ENCODE data around the gene EIF3A.
"Not testable (repeated sequence)": the region's sequence is repeated elsewhere in the genome, so short reads cannot be mapped to it uniquely, and the experiment has no call there.

EIF3A gene

DNA sequence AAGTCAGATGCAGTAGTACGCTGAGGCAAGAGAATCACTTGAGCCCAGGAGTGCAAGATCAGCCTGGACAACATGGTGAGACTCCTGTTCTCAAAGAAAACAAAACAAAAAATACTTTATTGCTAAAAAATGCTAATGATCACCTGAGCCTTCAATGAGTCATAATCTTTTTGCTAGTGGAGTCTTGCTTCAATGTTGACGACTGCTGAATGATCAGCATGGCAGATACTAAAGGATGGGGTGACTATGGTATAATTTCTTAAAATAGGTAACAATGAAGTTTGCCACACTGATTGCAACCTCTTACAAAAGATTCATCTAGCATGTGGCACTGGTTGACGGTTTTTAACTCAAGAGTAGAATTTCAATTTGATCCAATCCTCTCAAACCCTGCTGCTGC lies 28.8 kb downstream of the EIF3A start:
- DNase-seq (ENCODE audit: low read depth) = no peak

DNA sequence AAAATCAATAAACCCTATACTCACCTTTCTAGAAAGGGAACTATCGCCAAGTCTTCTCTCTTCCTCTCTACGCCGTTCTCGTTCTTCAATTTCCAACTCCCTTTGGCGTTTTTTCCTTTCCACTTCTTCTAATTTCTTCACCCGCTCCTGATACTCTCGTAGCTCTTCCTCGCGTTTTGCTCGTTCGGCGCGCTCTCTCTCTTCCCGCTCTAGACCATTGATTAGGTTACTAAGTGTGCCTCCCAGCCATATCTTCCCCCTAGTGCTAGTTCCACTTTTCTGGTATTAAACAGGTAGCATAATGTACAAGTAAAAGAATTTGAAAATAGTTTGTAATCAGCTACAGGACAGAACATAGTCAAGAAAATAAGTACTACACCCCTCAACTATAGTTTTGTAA lies 30.8 kb downstream of the EIF3A start:
- DNase-seq (ENCODE audit: low read depth) = no peak

DNA sequence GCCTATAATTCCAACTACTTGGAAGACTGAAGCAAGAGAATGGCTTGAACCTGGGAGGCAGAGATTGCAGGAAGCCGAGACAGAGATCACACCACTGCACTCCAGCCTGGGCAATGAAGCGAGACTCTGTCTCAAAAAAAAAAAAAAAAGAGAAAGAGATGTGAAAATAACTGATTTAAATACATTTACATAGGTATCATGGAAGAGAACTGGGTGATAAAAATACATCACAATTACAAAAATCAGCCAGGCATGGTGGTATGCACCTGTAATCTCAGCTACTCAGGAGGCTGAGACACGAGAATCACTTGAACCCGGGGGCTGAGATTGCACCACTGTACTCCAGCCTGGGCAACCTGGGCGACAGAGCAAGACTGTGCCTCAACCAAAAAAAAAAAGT lies 31.3 kb downstream of the EIF3A start:
- DNase-seq (ENCODE audit: low read depth) = no peak

DNA sequence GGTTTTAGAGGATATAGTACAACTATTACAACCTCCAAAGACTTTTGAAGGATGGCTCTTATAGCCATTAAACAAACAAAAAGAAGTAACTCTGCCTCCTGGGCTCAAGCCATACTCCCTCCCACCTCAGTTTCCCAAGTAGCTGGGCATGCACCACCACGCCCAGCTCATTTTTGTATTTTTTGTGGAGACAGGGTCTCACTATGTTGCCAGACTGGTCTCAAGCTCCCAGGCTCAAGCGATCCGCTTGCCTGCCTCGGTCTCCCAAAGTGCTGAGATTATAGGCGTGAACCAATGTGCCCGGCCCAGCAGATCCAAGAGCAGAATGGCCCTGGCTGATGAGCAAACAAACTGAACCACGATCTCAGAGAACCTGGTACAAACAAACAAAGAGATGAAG lies 35.1 kb downstream of the EIF3A start:
- no peak for DNase-seq (ENCODE audit: low read depth)

DNA sequence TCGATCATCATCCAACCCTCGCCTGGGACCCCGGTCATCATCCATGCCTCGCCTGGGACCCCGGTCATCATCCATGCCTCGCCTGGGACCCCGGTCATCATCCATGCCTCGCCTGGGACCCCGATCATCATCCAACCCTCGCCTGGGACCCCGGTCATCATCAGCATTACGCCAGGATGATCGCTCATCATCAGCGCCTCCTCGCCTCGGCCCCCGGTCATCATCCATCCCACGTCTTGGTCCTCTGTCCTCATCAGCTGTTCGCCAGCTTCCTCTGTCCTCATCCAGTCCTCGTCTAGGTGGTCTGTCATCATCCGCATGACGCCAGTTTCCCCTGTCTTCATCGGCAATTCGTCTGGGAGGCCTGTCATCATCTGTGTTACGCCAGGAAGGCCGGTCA lies 38.4 kb downstream of the EIF3A start:
- DNase-seq (ENCODE audit: low read depth) = no peak

DNA sequence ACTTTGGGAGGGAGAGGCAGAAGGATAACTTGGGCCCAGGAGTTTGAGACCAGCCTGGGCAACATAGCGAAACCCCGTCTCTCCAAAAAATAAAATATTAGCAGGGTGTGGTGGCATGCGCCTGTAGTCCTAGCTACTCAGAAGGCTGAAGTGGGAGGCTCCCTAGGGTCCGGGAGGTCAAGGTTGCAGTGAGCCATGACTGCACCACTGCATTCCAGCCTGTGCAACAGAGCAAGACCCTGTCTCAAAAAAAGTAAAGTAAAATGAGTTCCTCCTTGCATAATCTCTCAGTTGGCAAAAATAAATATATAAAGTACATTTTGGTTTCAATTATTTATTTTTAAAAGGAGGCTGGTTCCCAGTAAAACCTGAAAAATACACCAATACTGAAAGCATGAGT lies 39.3 kb downstream of the EIF3A start:
- no peak for DNase-seq (ENCODE audit: low read depth)

DNA sequence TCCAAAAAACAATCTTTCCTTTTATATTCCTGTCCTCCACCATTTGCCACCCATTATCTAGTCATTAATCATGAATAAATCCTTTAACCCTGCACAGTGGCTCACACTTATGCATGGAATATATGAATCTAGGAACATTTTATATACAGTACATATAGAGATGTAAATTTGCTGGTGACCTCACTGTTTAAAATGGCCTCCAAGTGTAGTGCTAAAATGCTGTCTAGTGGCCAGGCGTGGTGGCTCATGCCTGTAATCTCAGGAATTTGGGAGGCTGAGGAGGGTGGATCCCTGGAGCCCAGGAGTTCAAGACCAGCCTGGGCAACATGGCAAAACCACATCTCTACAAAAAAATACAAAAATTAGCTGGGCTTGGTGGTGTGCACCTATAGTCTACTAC lies 41.5 kb downstream of the EIF3A start:
- no peak for DNase-seq (ENCODE audit: low read depth)

DNA sequence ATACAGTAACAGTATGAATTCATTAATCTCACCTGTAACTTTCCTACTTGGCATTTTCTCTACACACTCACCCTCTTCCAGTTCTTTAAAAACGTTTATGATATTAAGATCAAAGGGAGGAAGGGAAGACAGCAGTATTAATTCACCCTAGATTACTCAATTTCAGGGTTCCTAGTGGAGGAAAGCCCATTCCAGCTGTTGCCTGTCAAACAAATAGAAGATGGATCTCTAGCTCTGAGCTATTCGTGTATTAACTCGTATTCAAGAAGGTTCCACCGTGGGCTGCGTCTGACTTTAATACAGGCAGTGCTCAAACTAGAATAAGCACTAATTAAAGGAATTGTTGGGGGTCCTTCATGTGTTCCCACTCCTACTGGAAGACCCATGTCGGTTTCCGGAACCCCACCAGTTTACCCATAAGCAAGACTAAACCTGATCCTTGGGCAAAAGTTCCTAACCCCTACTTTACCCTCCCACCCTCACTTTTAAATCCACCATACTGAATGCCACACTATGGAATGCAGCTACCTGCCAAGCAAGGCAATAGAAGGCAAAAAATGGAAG lies 49.0 kb downstream of the EIF3A start:
- no peak for DNase-seq (ENCODE audit: low read depth)

DNA sequence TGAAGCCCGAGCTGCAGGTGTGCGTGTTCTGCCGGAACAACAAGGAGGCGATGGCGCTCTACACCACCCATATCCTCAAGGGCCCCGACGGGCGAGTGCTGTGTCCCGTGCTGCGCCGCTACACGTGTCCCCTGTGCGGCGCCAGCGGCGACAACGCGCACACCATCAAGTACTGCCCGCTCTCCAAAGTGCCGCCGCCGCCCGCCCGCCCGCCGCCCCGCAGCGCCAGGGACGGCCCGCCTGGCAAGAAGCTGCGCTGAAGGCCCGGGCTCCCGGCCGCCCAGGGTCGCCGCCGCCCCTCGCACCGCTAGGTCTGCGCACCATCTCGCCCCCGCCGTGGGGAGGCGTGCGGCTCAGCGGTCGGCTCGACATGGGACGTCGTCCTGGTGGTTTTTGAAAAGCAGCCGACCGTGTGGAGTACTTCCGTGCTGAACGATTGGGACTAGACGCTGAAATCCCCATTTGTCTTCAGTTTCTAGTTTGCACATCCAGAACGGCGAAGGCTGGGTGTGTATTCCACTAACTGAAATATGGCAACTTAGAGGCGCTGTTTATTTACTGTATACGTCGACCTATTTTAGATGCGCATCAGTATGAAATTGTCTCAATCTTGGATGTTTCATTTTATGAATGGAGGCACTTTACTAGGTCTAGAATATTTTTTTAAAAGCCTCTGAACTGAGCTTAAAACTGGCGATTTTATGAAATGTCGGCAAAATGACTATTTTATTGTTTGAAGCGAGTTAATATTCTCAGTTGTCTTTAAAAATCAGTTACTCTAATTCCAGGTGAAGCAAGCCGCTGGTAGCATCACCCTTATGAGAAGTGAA lies 50.0 kb downstream of the EIF3A start:
- peak; percentile 23 for DNase-seq (ENCODE audit: low read depth)

DNA sequence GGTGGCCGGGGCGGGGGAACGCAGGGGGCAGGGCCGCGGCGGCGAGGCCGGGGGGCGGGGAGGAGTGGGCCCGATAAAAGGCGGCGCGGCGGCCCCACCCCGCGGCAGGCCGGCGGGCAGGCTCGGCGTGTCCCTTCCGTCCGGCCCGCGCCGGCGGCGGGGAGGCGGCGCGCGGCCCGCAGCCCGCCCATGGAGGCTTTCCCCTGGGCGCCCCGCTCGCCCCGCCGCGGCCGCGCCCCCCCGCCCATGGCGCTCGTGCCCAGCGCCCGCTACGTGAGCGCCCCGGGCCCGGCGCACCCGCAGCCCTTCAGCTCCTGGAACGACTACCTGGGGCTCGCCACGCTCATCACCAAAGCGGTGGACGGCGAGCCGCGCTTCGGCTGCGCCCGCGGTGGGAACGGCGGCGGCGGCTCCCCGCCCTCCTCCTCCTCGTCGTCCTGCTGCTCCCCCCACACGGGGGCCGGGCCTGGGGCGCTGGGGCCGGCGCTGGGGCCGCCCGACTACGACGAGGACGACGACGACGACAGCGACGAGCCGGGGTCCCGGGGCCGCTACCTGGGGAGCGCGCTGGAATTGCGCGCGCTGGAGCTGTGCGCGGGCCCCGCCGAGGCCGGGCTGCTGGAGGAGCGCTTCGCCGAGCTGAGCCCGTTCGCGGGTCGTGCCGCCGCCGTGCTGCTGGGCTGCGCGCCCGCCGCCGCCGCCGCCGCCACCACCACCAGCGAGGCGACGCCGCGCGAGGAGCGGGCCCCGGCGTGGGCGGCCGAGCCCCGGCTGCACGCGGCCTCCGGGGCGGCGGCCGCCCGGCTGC lies 50.8 kb downstream of the EIF3A start, which contains the start of gene NANOS1:
Gene NANOS1, plus strand, starts transcription at position 102 of the 808 bp plus-strand sequence. Its CDS starts 88 bp downstream, at position 190.
- no peak for DNase-seq (ENCODE audit: low read depth)

DNA sequence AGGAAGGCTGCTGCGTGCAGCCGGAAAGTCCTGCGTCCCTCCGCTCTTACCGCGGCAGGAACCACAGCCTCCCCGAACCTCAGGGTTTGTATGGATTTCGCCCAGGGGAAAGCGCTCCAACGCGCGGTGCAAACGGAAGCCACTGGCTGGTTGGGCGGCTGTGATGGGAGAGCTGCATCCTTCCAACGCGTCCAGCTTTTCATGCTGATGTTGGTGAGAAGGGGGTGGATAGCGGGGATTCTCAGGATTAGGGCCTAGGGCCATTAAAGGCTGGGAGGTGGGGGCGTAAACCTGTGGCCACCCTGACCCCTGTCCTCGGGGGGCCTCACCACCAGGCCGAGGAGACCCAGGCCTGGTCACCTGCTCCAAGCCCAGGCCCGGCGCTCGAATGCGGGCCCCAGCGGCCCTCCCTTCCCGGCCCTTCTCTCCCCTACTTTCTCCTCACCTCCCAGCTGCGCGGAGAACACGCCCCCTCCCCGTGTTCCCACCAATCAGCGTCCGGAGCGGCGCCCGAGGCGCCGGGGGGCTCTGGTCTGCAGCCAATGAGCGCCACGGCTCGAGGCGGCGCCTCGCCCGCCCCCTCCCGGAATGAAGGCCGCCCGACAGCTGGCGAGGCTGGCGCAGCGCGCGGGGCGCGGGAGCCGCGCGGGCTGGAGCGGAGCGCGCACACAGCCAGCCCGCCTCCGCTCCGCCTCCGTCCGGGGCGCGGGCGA lies 51.6 kb downstream of the EIF3A start:
- peak; percentile 73 for DNase-seq (ENCODE audit: low read depth)

DNA sequence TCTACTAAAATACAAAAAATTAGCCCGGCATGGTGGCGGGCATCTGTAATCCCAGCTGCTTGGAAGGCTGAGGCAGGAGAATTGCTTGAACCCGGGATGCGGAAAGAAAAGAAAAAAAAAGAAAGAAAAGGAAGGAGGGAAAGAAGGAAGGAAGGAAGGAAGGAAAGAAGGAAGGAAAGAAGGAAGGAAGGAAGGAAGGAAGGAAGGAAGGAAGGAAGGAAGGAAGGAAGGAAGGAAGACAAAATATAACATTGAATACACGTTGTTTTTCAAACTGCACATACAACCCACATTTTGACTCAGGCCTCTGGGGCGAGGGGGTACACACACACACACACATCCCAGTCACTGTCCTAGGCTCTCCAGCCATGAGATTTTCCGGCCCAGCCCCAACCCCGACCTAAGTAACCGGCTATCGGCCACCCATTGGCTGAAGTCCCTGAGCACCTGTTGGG lies 52.1 kb downstream of the EIF3A start:
- DNase-seq (ENCODE audit: low read depth) = not testable (repeated sequence)

DNA sequence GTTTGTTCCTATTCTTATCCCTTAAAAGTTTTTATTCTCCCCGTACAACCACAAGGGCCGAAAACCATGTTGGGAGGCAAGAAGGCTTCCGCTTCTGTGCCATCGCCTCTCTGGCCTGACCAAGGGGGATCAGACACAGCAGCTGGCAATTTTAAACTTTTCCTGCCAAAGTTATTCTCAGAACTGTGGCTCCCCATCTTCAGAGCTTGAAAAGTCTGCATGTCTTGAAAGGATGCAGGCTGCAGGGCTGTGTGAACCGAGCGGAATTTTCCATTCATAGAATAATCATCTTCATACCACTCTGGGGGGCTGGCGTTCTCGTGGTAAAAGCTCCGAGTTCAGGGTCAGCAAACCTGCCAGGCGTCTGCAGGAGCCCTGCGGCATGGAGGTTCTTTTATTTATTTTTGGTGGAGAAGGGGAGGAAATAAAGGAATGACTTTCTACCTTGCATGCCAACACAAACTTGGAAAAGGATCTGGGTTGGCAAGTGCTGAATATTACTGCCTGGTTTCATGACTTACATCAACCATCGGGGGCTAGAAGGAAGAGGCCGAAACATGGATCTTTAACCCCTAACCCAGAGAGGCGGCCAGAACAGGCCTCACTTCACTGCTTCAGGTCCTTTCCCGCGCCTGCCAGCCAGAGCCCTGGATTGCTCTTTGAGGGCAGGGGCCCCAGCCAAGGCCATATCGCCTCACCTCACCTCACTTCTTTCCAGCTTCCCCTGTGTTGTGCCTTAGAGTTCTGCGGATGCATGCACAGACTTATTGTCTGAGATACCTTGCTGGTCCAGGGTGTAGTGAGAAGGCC lies 54.1 kb downstream of the EIF3A start:
- DNase-seq (ENCODE audit: low read depth) = no peak

DNA sequence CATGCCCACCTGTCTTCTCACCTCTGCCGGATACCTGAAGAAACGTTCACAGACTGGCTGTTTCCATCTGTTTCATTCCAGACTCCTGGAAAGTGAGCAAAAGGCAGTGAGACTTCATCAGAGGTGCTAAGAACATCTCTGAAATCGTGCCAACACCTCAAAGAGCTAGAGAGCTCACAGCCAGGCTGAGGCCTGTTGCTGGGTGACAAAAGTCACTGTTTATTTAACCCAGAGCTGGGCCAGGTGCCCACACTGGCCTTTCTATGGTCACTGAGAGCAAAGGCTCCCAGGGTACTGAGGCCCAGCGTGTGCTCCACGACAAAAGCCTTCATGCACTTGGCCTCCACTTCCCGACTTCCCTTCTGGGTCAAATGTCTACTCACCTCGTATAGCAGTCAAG lies 54.8 kb downstream of the EIF3A start:
- DNase-seq (ENCODE audit: low read depth) = no peak

DNA sequence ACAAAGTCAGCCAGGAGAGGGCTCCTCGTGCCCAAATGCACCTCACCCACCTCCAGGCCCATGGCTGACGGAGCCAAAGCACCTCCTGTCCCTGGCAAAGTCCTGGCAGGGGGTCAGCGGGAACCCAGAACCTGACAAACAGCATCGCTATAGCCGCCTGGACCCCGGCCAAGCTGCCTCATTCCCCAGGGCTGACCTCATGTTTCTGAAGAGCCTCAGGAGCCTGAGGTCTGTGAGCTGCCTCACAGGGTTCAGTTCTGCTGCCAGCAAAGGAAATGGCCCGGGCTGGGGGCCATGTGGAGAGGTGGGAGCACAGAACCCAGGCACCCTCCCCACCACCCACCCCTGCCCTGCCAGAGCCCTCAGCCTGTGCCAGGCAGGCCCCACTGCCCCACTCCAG lies 55.3 kb downstream of the EIF3A start:
- DNase-seq (ENCODE audit: low read depth) = no peak

DNA sequence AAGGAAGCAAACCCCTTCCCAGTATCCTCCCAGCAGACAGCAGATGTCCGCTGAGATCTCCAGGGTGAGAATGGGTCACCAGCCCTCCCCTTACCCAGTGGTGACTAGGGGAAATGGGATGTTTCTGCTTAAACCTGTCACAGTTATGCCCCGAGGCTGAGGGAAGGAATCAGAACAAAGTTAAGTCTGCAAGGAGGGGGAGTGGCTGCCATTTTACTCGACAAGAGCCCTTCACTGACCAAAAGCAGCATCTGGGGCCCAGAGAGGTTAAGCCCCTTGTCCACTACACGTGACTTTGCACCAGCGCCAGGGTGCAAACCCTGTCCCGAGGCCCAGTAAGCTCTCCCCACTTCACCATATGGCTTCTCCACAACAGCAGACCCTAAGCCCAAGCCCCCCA lies 55.7 kb downstream of the EIF3A start:
- no peak for DNase-seq (ENCODE audit: low read depth)

DNA sequence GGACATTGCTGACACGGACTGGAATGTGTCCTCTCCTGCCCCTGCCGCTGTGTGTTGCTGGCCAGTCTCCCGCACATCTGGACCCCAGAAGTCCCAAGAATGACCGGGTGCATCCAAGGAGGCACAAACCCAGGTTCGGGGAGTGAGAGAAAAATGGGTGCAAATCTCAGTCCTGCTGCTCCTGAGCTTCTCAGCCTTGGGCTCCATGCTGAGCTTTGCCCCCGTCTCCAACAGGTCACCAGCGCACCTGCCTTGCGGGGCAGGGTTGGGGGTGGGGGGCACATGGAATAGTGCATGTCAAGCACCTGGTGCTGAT lies 57.1 kb downstream of the EIF3A start:
- DNase-seq (ENCODE audit: low read depth) = no peak

DNA sequence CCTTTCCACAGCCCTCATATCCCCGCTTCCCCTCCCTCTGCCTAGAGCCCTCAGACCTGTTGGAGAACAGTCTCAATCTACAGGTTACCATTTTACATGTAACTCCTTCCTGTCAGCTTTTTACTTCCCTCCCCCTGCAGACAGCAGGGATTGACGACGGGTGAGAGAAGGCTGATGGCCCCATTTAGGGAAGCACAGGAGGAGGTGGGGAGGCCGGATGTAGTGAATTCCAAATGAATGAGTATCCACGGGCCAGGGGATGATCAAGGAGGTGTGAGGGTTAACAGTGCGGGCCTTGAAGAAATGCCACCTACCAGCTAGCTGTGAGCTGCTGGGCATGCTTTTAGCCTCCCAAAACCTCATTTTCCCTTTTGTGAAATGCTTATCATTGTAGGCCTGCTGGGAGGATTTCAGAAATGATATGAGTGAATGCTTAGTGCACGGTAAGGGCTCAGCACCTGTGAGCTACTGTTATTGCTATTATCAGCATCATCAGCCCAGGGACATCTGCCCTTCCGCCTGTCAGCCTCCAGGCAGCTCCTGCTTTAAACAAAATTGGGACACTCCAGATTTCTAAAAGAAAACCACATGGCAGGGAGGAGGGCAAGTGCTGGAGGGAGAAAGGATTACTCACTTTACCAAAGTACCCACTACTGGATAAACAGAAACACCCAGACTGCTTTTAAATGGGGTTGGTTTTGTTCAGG lies 57.6 kb downstream of the EIF3A start:
- no peak for DNase-seq (ENCODE audit: low read depth)

DNA sequence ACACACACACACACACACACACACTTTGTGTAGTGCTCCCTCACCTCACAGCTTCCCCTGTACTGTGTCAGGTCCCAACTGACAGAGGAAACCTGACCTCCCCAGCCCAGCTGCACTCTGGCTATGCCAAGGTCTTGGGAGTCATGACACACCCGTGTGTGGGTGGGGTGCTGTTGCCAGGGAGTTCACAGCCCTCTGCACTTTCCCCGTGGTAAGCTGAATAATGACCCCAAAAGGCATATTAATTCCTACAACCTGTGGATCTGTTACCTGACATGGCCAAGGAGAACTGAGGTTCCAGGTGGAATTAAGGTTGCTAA lies 60.0 kb downstream of the EIF3A start:
- no peak for DNase-seq (ENCODE audit: low read depth)

DNA sequence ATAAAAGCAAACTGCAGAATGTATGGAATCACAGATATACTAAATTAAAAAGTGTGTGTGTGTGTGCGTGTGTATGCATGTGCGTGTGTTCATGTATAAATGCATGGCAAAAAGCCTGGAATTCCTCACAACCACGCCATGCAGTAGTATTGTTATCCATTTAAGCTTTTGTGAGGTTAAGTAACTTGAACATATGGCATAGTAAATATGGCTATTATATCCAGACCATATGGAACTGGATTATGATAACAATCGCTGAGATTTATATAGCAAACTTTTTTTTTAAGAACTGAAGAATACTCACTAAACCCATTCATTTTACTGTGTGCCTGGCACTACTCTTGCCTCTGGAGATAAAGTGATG lies 73.4 kb downstream of the EIF3A start:
- no peak for DNase-seq (ENCODE audit: low read depth)
